Heart left ventricle (tissue), 13 donors: ENCODE data around the gene HSPB3.
"Not testable (repeated sequence)": the region's sequence is repeated elsewhere in the genome, so short reads cannot be mapped to it uniquely, and the experiment has no call there.

Experiments used
- CTCF ChIP-seq, 12 donors: fragments of 200-600 bp; sonication (generic) in 4 of 12; IDR thresholded peaks; one replicate each; pipeline versions ENCODE4 v1.5.0 to v1.8.0; 2018 to 2022; ENCODE audit warnings: antibody characterized with exemption in 12 of 12, mild to moderate bottlenecking in 5 of 12
- POLR2A ChIP-seq, 2 donors: fragments of 450-650 bp; IDR thresholded peaks; one replicate each; pipeline ENCODE4 v1.6.1; 2017; ENCODE audit warnings: antibody characterized with exemption in 2 of 2, mild to moderate bottlenecking in 2 of 2, moderate library complexity in 2 of 2
- donor health status: ischemic (EF 13 %, LVEDD 7.1; RV severe dilation, severe dysfunction).
- donor health status: DM: no; HTN: yes; CAD: no.
- donor health status: DM: no; HTN: no; CAD: no.
- donor health status: ischemic (EF 25% LVEDD 6.9; RV normal size, moderate dysfunction).
- donor health status: ischemic (EF 25% LVEDD 5.7; RV mildly dilated, moderate dysfunction).
- donor health status: ischemic (EF 35%, LVEDD 5.7; RV mildly dilated, moderate dysfunction).
- donor health status: nonischemic (EF 11% LVEDD 7.7; RV severe dilation, severe dysfunction).
- donor health status: DM: yes; HTN: yes; CAD: no.
- donor health status: PGD.
- donor health status: ischemic (EF 29% LVEDD 5.4; RV normal size, mild dysfunction).
- donor health status: nonischemic (EF 23%, LVEDD 6.1; RV moderate dilation, normal function).

- not testable (repeated sequence) for TF ChIP-seq CTCF, POLR2A (IDR thresholded peaks at IDR 0.05)
Measured at GRCh38 chr5:54434650-54435049, 20.8 kb upstream of the HSPB3 start.
